ENCODE results near the gene MATK.

- no peak for TF ChIP-seq POLR2A (IDR thresholded peaks at IDR 0.05; ENCODE audit: low read depth, low read length)
- no peak for TF ChIP-seq POLR2AphosphoS5 (IDR thresholded peaks at IDR 0.05; ENCODE audit: low read depth, low read length)
Observed at GRCh38 chr19:3732108-3732507, 54.1 kb downstream of the MATK start.

Data from GM12892 (cell line).